Calu3 (cell line): Measurements from ENCODE around the gene LMAN2. TPM values are rescaled to one million over a fixed set of nuclear protein-coding genes. Genes with fewer than 3 reads are reported as not detected.

ENCODE experiments used
- BruUV-seq: library from RNA; stranded (reverse); fragments of 400-500 nt; replicated peaks from 2 replicates; lab custom pipeline; 2021; lab: Mats Ljungman, UMichigan
- CTCF ChIA-PET: fragments of 300-600 bp; sonication (Branson Sonifier 250); formaldehyde crosslinking; loops from one replicate; lab custom pipeline; 2022; ENCODE audit warnings: antibody characterized with exemption; lab: Charles Lee
- DNase-seq: peaks from one replicate; pipeline ENCODE4 v3.0.0; 2022
- H3K27ac Mint-ChIP-seq: one replicate; pipeline ENCODE4 v1.8.0; 2022; ENCODE audit warnings: mixed read lengths; ENCODE audit not compliant: unreplicated experiment
- H3K27me3 Mint-ChIP-seq: one replicate; pipeline ENCODE4 v1.8.0; 2022; ENCODE audit warnings: mixed read lengths; ENCODE audit not compliant: unreplicated experiment
- H3K36me3 Mint-ChIP-seq: one replicate; pipeline ENCODE4 v1.8.0; 2022; ENCODE audit warnings: mild to moderate bottlenecking, moderate library complexity, mixed read lengths; ENCODE audit not compliant: insufficient read depth, unreplicated experiment
- H3K4me1 Mint-ChIP-seq: one replicate; pipeline ENCODE4 v1.8.0; 2022; ENCODE audit warnings: mild to moderate bottlenecking, low read depth, mixed read lengths; ENCODE audit not compliant: unreplicated experiment
- H3K4me3 Mint-ChIP-seq: one replicate; pipeline ENCODE4 v1.8.0; 2022; ENCODE audit warnings: mild to moderate bottlenecking, low read depth, moderate library complexity, mixed read lengths; ENCODE audit not compliant: unreplicated experiment
- H3K9me3 Mint-ChIP-seq: one replicate; pipeline ENCODE4 v1.8.0; 2022; ENCODE audit warnings: low read depth, mixed read lengths; ENCODE audit not compliant: unreplicated experiment
- intact Hi-C: fragments of 100-400 bp; cut with micrococcal nuclease; formaldehyde crosslinking; loops from one replicate; pipeline ENCODE4 v1.10.0; 2022; ENCODE audit not compliant: unreplicated experiment
- total RNA-seq: library from RNA; stranded (reverse); gene quantifications from 2 replicates; pipeline ENCODE4 v1.2.3, GENCODE V29; 2022
- TF ChIP-seq, protein P1 (sequence below): fragments of 200-600 bp; IDR thresholded peaks from one replicate; pipeline ENCODE4 v1.8.0; 2022; ENCODE audit warnings: antibody characterized with exemption; ENCODE audit not compliant: unreplicated experiment

LMAN2 gene
- total RNA-seq, 1 experiment from 2014 or later, result 278 TPM

DNA sequence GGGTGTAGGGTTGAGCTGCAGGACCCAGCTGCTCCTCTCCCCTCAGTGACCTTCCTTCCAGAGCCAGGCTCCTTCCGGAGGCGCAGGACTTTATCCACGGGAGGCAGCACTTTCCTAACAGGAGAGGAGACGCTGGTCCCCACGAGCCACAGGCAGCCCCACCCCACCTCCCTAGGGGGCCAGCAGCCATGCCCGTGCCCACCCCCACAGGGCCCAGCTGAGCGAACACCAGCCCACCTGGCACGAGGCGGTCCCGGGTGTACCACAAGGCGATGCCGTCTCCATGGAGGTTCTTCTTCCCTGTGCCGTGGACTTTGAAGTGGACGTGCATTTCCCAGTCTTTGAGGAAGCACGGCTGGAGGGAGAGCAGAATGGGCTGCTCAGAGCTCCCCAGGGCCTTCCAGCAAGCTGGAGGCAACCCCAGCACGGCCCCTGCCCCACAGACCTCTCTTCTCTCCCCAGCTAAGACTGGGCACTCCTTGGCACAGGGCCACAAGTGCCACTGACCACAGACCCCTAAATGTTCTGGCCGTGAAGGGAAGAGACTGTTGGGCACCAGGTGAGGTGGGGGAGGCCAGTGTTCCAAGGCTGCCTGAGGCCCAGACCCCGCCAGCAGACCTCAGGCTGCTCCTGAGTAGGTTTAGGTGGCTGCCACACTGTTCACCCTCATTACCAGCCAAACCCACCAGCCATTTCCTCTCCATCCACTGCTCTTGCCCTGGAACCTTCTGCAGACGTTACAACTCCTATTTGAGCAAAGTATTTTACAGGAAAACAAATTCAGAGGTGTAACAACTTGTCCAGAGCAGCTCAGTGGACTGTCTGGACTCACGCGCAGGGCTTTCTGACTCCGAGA, 13.0 kb downstream of the LMAN2 start:
- BruUV-seq, result no TSS peak
- peak overlapping the region; percentile 88 for H3K27ac Mint-ChIP-seq
- no peak for DNase-seq
- no peaks in the 10 kb centered on the region for H3K27me3 Mint-ChIP-seq
- H3K4me1 Mint-ChIP-seq, result peaks cover 31% of the 10 kb centered on the region
- H3K4me3 Mint-ChIP-seq, result peak overlapping the region; percentile 56
- no peaks in the 10 kb centered on the region for H3K9me3 Mint-ChIP-seq
- peaks cover 76% of the 10 kb centered on the region for H3K36me3 Mint-ChIP-seq
- CTCF ChIA-PET, result interaction anchor here (0.6 to 1.3 kb wide), 5 partner anchors 12 to 307 kb away, joined by 3 to 5 read pairs (median 3); no protein-coding TSS in a partner anchor
- TF ChIP-seq, protein P1, sequence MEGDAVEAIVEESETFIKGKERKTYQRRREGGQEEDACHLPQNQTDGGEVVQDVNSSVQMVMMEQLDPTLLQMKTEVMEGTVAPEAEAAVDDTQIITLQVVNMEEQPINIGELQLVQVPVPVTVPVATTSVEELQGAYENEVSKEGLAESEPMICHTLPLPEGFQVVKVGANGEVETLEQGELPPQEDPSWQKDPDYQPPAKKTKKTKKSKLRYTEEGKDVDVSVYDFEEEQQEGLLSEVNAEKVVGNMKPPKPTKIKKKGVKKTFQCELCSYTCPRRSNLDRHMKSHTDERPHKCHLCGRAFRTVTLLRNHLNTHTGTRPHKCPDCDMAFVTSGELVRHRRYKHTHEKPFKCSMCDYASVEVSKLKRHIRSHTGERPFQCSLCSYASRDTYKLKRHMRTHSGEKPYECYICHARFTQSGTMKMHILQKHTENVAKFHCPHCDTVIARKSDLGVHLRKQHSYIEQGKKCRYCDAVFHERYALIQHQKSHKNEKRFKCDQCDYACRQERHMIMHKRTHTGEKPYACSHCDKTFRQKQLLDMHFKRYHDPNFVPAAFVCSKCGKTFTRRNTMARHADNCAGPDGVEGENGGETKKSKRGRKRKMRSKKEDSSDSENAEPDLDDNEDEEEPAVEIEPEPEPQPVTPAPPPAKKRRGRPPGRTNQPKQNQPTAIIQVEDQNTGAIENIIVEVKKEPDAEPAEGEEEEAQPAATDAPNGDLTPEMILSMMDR, result no peak
- intact Hi-C loops, result no loop called here

DNA sequence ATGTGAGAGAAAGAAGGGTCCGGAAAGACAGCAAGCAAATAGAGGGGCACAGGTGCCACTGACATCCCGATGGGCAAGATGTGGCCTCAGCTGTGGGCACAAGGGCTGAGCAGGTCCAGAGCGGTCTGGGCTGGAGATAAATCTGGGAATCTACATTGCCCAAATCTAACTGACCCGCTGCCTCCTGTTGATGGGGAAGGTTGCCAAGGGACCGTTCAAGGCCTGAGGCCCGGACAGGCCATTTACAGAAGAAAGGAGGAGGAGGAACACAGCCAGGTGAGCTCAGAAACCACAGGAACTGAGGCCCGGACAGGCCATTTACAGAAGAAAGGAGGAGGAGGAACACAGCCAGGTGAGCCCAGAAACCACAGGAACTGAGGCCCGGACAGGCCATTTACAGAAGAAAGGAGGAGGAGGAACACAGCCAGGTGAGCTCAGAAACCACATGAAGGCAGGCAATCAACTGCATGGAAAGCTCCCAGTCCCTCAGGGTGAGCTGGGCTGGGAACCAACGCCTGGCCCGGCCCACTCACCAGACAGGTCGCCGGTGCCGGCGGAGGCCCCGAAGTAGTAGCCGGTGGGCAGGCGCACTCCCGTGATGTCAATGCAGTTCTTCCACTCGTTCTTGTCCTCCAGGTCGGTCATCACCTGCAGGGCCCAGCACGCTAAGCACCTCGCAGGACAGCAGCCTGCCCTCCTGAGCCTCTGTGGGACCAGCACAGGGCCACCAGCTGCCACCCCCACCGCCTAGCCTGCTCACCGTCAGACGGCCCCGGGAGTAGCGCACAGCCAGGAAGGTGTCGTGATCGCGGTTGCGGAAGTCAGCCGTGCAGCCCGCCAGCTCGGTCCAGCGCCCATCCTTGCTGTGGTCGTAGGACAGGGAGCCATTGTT, 14.6 kb downstream of the LMAN2 start:
- no peak for DNase-seq
- Mint-ChIP-seq H3K4me1 (peaks cover 31% of the 10 kb centered on the region), H3K9me3 (no peaks in the 10 kb centered on the region), H3K36me3 (peaks cover 79% of the 10 kb centered on the region), H3K27me3 (no peaks in the 10 kb centered on the region), H3K4me3 (no peak overlapping the region), H3K27ac (no peak overlapping the region)
- CTCF ChIA-PET, result interaction anchor here (0.7 to 0.8 kb wide), 3 partner anchors 31 to 53 kb away, joined by 3 to 5 read pairs (median 3); no protein-coding TSS in a partner anchor
- BruUV-seq, result no TSS peak
- intact Hi-C loops, result no loop called here
- TF ChIP-seq, protein P1, result no peak

DNA sequence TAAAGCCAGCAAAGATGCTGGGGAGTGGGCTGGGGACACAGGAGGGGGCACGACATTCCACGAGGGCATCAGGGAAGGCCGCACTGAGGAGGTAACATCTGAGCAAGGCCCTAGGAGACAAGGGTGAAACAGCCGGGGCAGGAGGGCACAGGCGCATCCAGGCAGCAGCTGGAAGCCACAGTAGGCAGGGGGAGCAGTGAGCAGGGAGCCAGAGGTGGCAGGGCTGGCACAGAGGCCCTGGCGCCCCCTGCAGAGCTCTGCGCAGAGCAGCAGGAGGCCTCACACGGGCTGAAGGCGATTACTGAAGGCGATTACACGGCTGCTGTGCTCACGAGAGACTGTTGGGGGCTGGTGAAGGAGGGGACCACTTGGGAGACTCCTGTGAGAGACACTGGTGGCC, 15.4 kb downstream of the LMAN2 start:
- H3K4me3 Mint-ChIP-seq, result no peak overlapping the region
- TF ChIP-seq, protein P1, result peak; percentile 61
- H3K4me1 Mint-ChIP-seq, result peaks cover 31% of the 10 kb centered on the region
- no TSS peak for BruUV-seq
- DNase-seq, result peak; percentile 63
- H3K27ac Mint-ChIP-seq, result peak overlapping the region; percentile 19
- peaks cover 77% of the 10 kb centered on the region for H3K36me3 Mint-ChIP-seq
- CTCF ChIA-PET, result interaction anchor here (0.5 to 0.8 kb wide), 2 partner anchors 10 to 53 kb away, joined by 3 to 16 read pairs; no protein-coding TSS in a partner anchor
- H3K9me3 Mint-ChIP-seq, result no peaks in the 10 kb centered on the region
- intact Hi-C loops, result no loop called here
- H3K27me3 Mint-ChIP-seq, result no peaks in the 10 kb centered on the region

DNA sequence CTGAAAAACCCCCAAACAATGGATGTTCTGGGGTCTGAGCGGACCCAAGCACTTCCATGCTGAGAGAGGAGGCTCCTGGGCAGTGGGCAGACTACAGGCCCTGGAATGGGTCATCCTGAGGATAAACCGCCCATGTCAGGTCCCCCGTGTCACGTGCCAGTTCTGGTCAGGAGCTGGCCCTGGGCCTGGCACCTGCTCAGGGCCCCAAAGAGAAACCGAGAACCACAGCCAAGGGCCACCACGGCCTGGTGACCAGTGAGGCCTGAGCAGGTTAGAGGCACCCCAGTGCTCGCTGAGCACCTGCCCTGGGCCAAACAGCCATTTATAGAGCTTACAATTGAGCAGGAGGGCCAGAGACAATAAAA, 15.8 kb downstream of the LMAN2 start:
- intact Hi-C loops, result no loop called here
- H3K27me3 Mint-ChIP-seq, result no peaks in the 10 kb centered on the region
- H3K36me3 Mint-ChIP-seq, result peaks cover 79% of the 10 kb centered on the region
- H3K9me3 Mint-ChIP-seq, result no peaks in the 10 kb centered on the region
- no TSS peak for BruUV-seq
- H3K4me3 Mint-ChIP-seq, result no peak overlapping the region
- no peak for DNase-seq
- TF ChIP-seq, protein P1, result no peak
- CTCF ChIA-PET, result interaction anchor here (0.5 to 0.8 kb wide), 2 partner anchors 9 to 54 kb away, joined by 3 to 16 read pairs; no protein-coding TSS in a partner anchor
- H3K27ac Mint-ChIP-seq, result peak overlapping the region; percentile 19
- H3K4me1 Mint-ChIP-seq, result peaks cover 31% of the 10 kb centered on the region
